Esophagus muscularis mucosa (tissue), 3 donors: ENCODE data around the gene PPP6R2.

Source experiments
- CTCF ChIP-seq, 3 experiments: fragments of 200-600 bp in 2 of 3; fragments of 450-650 bp in 1 of 3; sonication (generic) in 2 of 3; IDR thresholded peaks; one replicate each; pipeline ENCODE4 v1.5.1; 2017 to 2019; ENCODE audit warnings: antibody characterized with exemption in 3 of 3, mild to moderate bottlenecking in 2 of 3, moderate library complexity in 1 of 3
- POLR2A ChIP-seq: fragments of 450-650 bp; IDR thresholded peaks from one replicate; pipeline ENCODE4 v1.6.1; 2017; ENCODE audit warnings: antibody characterized with exemption, moderate library complexity, mild to moderate bottlenecking, low read depth
- POLR2AphosphoS5 ChIP-seq, 2 donors: sonication (generic); formaldehyde crosslinking; IDR thresholded peaks; one replicate each; pipeline ENCODE4 v1.6.1; 2017; ENCODE audit warnings: antibody characterized with exemption in 2 of 2

GRCh38 chr22:50298937-50299784, 44.0 kb upstream of the PPP6R2 start:
- TF ChIP-seq POLR2A (no peak), CTCF (IDR thresholded peaks at IDR 0.05) (no peak), POLR2AphosphoS5 (IDR thresholded peaks at IDR 0.05) (no peak)
